ENCODE data around the gene MARCKS.

GRCh38 chr6:113888956-113889630 is 31.9 kb downstream of the MARCKS start:
- no peak for TF ChIP-seq CTCF (IDR thresholded peaks at IDR 0.05; ENCODE audit: poor library complexity)
- no peak for TF ChIP-seq EZH2 (IDR thresholded peaks at IDR 0.05; ENCODE audit: borderline replicate concordance)
- no peak for TF ChIP-seq EZH2phosphoT487 (IDR thresholded peaks at IDR 0.05; ENCODE audit: low read depth, severe bottlenecking, unreplicated experiment)
